HepG2 (cell line): Measurements from ENCODE around the gene EIF5A. TPM values are rescaled to one million over a fixed set of nuclear protein-coding genes. Genes with fewer than 3 reads are reported as not detected.
A peak's percentile ranks its signal among the peaks of the same experiment; 100 is the strongest.

ENCODE experiments used
- HMG20A ChIP-seq: IDR thresholded peaks from 2 replicates; pipeline ENCODE4 v1.6.1; 2016; ENCODE audit warnings: borderline replicate concordance
- HOXA9 ChIP-seq: sonication (generic); formaldehyde crosslinking; IDR thresholded peaks from 2 replicates; pipeline ENCODE4 v1.8.1; 2022; ENCODE audit warnings: missing genetic modification reagents, mild to moderate bottlenecking, moderate library complexity, borderline replicate concordance
- SMAD1 ChIP-seq: sonication (generic); formaldehyde crosslinking; IDR thresholded peaks from 2 replicates; pipeline ENCODE4 v1.4.0; 2020; ENCODE audit warnings: missing genetic modification reagents, low read depth, mild to moderate bottlenecking, borderline replicate concordance
- SMC3 ChIP-seq: IDR thresholded peaks from 2 replicates; pipeline ENCODE4 v1.6.1; 2011; ENCODE audit warnings: low read length, improper control_type of control experiment
- SPEN ChIP-seq: sonication (generic); formaldehyde crosslinking; IDR thresholded peaks from 2 replicates; pipeline ENCODE4 v1.5.1; 2020; ENCODE audit warnings: low read depth, mild to moderate bottlenecking, missing genetic modification reagents
- ZHX1 ChIP-seq: sonication (generic); formaldehyde crosslinking; IDR thresholded peaks from 2 replicates; pipeline ENCODE4 v1.8.1; 2022; ENCODE audit warnings: low read depth, mild to moderate bottlenecking, missing genetic modification reagents
- ZNF142 ChIP-seq: sonication (generic); formaldehyde crosslinking; IDR thresholded peaks from 2 replicates; pipeline ENCODE4 v1.4.0; 2020; ENCODE audit warnings: missing genetic modification reagents
- ZNF232 ChIP-seq: sonication (generic); formaldehyde crosslinking; IDR thresholded peaks from 2 replicates; pipeline ENCODE4 v1.4.0; 2020; ENCODE audit warnings: missing genetic modification reagents, borderline replicate concordance
- ZNF251 ChIP-seq: sonication (generic); formaldehyde crosslinking; IDR thresholded peaks from 2 replicates; pipeline ENCODE4 v1.9.0; 2021; ENCODE audit warnings: mild to moderate bottlenecking, missing genetic modification reagents
- ZNF44 ChIP-seq: sonication (generic); formaldehyde crosslinking; IDR thresholded peaks from 2 replicates; pipeline ENCODE4 v1.5.1; 2020; ENCODE audit warnings: mild to moderate bottlenecking, missing genetic modification reagents
- ZNF614 ChIP-seq: IDR thresholded peaks from 2 replicates; pipeline ENCODE4 v1.6.1; 2018; ENCODE audit warnings: missing biosample characterization, missing genetic modification reagents, inconsistent platforms, borderline replicate concordance
- ZNF788 ChIP-seq: sonication (generic); formaldehyde crosslinking; IDR thresholded peaks from 2 replicates; pipeline ENCODE4 v1.5.0; 2020; ENCODE audit warnings: mild to moderate bottlenecking, missing genetic modification reagents, borderline replicate concordance
- ZNF878 ChIP-seq: sonication (generic); formaldehyde crosslinking; IDR thresholded peaks from 2 replicates; pipeline ENCODE4 v1.8.1; 2023; ENCODE audit warnings: mild to moderate bottlenecking, missing genetic modification reagents, moderate library complexity
- polyA plus RNA-seq, 8 experiments: library from polyadenylated mRNA; depleted of rRNA in 3 of 8; stranded (reverse) in 7 of 8; unstranded in 1 of 8; fragments of >200 nt; fragmentation: Illumina TruSeq in 4 of 8; extraction: Trizol in 4 of 8; gene quantifications; 2 replicates each; pipeline versions ENCODE4 v1.2.1 to v1.2.3, GENCODE V29; 2011 to 2016; ENCODE audit warnings: low read depth in 4 of 8, missing spikeins in 1 of 8, mixed read lengths in 1 of 8; ENCODE audit not compliant: insufficient read depth in 1 of 8
- total RNA-seq, 5 experiments: library from RNA; depleted of rRNA; stranded (reverse); fragments of >200 nt; fragmentation: Illumina TruSeq; extraction: Trizol; gene quantifications; 2 replicates each; pipeline ENCODE4 v1.2.3, GENCODE V29; 2016; ENCODE audit warnings: low read depth in 1 of 5
- TF ChIP-seq, protein P1 (sequence below): sonication (generic); formaldehyde crosslinking; IDR thresholded peaks from 2 replicates; pipeline ENCODE4 v1.9.0; 2021; ENCODE audit warnings: missing genetic modification reagents, borderline replicate concordance
- TF ChIP-seq, protein P2 (sequence below): IDR thresholded peaks from 2 replicates; pipeline ENCODE4 v1.6.1; 2016; ENCODE audit warnings: low read depth, borderline replicate concordance
- TF ChIP-seq, protein P3 (sequence below): fragments of 450-650 bp; IDR thresholded peaks from 2 replicates; pipeline ENCODE4 v1.6.1; 2017

EIF5A gene
- total and polyA plus RNA-seq, 2 of the 13 experiments (the other 11 are each of a cell fraction or from before 2014, with no cell fraction given): 319 to 337 TPM

DNA sequence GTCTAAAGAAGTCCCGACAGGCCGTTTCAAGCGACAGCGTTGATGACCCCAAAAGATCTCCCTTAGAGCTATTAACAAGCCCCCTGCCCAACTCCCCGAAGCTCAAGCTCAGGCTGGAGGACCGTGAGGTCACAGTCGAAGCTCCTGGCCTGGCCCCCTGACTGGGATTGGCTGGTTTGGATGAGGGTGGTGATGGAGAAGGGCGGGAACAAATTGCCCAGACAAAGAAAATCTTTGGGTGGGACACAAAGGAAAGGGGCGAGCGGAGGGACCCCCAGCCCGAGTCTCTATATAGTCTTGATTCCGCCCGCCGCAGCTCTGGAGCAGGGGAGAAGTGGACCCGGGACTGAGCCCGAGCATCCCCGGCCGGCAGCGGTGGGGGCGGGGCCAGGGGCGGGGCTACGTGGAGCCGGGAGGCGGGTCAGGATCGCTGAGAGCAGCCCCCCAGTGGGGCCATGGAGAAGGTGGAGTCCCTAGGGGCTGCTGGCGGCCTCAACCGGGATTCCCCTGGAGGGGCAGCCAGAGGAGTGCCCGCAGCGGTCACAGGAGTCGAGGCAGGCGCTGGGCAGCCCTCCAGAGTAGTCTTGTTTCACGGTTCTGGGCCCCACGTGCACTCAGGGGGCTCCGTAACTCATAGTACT lies 22.7 kb downstream of the EIF5A start (continued):
- TF ChIP-seq ZHX1 (CRISPR knock-in tag) (no peak), HOXA9 (no peak), ZNF614 (CRISPR knock-in tag) (no peak), ZNF788 (CRISPR knock-in tag) (no peak), HMG20A (CRISPR knock-in tag) (no peak), ZNF251 (CRISPR knock-in tag) (no peak), ZNF878 (CRISPR knock-in tag) (no peak), ZNF232 (CRISPR knock-in tag) (0 out of 2 replicates have a peak, but pooled peaks have one; percentile 7), ZNF142 (CRISPR knock-in tag) (no peak), ZNF44 (CRISPR knock-in tag) (no peak), SPEN (CRISPR knock-in tag) (no peak), SMAD1 (no peak), SMC3 (no peak)
- TF ChIP-seq, protein P1, sequence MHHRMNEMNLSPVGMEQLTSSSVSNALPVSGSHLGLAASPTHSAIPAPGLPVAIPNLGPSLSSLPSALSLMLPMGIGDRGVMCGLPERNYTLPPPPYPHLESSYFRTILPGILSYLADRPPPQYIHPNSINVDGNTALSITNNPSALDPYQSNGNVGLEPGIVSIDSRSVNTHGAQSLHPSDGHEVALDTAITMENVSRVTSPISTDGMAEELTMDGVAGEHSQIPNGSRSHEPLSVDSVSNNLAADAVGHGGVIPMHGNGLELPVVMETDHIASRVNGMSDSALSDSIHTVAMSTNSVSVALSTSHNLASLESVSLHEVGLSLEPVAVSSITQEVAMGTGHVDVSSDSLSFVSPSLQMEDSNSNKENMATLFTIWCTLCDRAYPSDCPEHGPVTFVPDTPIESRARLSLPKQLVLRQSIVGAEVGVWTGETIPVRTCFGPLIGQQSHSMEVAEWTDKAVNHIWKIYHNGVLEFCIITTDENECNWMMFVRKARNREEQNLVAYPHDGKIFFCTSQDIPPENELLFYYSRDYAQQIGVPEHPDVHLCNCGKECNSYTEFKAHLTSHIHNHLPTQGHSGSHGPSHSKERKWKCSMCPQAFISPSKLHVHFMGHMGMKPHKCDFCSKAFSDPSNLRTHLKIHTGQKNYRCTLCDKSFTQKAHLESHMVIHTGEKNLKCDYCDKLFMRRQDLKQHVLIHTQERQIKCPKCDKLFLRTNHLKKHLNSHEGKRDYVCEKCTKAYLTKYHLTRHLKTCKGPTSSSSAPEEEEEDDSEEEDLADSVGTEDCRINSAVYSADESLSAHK (CRISPR knock-in tag): no peak
- TF ChIP-seq, protein P2, sequence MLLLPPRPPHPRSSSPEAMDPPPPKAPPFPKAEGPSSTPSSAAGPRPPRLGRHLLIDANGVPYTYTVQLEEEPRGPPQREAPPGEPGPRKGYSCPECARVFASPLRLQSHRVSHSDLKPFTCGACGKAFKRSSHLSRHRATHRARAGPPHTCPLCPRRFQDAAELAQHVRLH: no peak
- TF ChIP-seq, protein P3, sequence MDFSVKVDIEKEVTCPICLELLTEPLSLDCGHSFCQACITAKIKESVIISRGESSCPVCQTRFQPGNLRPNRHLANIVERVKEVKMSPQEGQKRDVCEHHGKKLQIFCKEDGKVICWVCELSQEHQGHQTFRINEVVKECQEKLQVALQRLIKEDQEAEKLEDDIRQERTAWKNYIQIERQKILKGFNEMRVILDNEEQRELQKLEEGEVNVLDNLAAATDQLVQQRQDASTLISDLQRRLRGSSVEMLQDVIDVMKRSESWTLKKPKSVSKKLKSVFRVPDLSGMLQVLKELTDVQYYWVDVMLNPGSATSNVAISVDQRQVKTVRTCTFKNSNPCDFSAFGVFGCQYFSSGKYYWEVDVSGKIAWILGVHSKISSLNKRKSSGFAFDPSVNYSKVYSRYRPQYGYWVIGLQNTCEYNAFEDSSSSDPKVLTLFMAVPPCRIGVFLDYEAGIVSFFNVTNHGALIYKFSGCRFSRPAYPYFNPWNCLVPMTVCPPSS: no peak
